Gastrocnemius medialis (tissue), 4 donors: ENCODE measurements around the gene PLCB2. TPM values are rescaled to one million over a fixed set of nuclear protein-coding genes. Genes with fewer than 3 reads are reported as not detected.
A peak's percentile ranks its signal among the peaks of the same experiment; 100 is the strongest.

Experiments
- ATAC-seq, 2 donors: fragments of 150-250 bp; one replicate each; pipeline ENCODE4 v1.9.1; 2016
- DNase-seq, 2 donors: peaks; one replicate each; pipeline ENCODE4 v3.0.0-alpha.2; 2019
- H3K27ac ChIP-seq, 4 donors: fragments of 200-600 bp; sonication (generic); 1 replicate in 1 of 4; 2 replicates in 3 of 4; pipeline ENCODE4 v1.5.1; 2016 to 2018; ENCODE audit warnings: mild to moderate bottlenecking in 2 of 4, moderate library complexity in 1 of 4
- H3K27me3 ChIP-seq, 3 donors: fragments of 200-600 bp; sonication (generic) in 2 of 3; 1 replicate in 1 of 3; 2 replicates in 2 of 3; pipeline versions ENCODE4 v1.5.1 to v1.6.0; 2016 to 2019; ENCODE audit warnings: mild to moderate bottlenecking in 1 of 3, moderate library complexity in 1 of 3
- H3K36me3 ChIP-seq, 2 donors: fragments of 200-600 bp; sonication (generic) in 1 of 2; one replicate each; pipeline ENCODE4 v1.5.1; 2017 to 2018
- H3K4me1 ChIP-seq, 2 donors: fragments of 200-600 bp; sonication (generic) in 1 of 2; one replicate each; pipeline ENCODE4 v1.5.1; 2016 to 2017; ENCODE audit warnings: mild to moderate bottlenecking in 2 of 2
- H3K4me3 ChIP-seq, 4 donors: fragments of 200-600 bp; sonication (generic) in 3 of 4; 1 replicate in 1 of 4; 2 replicates in 3 of 4; pipeline ENCODE4 v1.5.1; 2016 to 2019; ENCODE audit warnings: mild to moderate bottlenecking in 2 of 4
- H3K9me3 ChIP-seq, 3 donors: fragments of 200-600 bp; sonication (generic) in 2 of 3; 1 replicate in 1 of 3; 2 replicates in 2 of 3; pipeline ENCODE4 v1.5.1; 2016 to 2019
- POLR2A ChIP-seq, 2 donors: fragments of 450-650 bp; IDR thresholded peaks; one replicate each; pipeline ENCODE4 v1.6.1; 2017; ENCODE audit warnings: antibody characterized with exemption in 2 of 2, mild to moderate bottlenecking in 2 of 2, moderate library complexity in 2 of 2
- in situ Hi-C, 4 donors: fragments of 200-750 bp; cut with MboI; loops; one replicate each; pipeline versions ENCODE4 v1.15.0 to v1.8.0; 2017; ENCODE audit warnings: low sequenced_read_pairs in 4 of 4
- intact Hi-C: fragments of 100-400 bp; cut with DNase I; formaldehyde crosslinking; loops from one replicate; pipeline ENCODE4 v1.15.1; 2023; ENCODE audit warnings: low total_unique reads
- total RNA-seq, 4 donors: library from RNA; depleted of rRNA; stranded (reverse); fragments of >200 nt; gene quantifications; one replicate each; pipeline versions ENCODE4 v1.1.0 to v1.2.3, GENCODE V29; 2016
- TF ChIP-seq, protein P1 (sequence below), 5 experiments: fragments of 450-650 bp in 3 of 5; fragments of 200-600 bp in 2 of 5; sonication (generic) in 2 of 5; IDR thresholded peaks in 4 of 5; conservative IDR thresholded peaks in 1 of 5; 1 replicate in 4 of 5; 2 replicates in 1 of 5; pipeline ENCODE4 v1.5.1; 2016 to 2019; ENCODE audit warnings: antibody characterized with exemption in 5 of 5, mild to moderate bottlenecking in 3 of 5, moderate library complexity in 3 of 5

Gene PLCB2
- total RNA-seq, 4 donors from 2014 or later = 0.72 to 2.0 (median 1.4) TPM; not detected in 1

DNA sequence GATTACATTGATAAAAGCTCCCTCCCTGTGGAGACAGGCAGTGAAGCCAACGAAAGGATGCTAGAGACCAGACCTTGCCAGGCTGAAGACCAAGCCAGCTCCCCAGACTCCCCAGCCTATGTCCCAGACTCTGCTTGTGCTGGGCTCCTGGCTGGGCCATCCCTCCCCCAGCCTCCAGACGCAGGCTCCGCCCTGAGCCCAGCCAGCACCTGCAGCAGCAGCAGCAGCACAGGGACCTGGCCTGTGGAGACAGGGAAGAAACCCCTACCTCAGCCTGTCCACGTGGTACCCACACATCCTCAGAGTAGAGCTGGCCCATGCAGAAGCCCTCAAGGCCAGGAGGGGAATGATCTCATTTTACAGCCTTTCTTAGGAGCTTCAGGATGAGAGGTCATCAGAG is 38.1 kb downstream of the PLCB2 start:
- H3K4me1 ChIP-seq = no peaks in the 10 kb centered on the region
- H3K9me3 ChIP-seq = no peaks in the 10 kb centered on the region
- no peak overlapping the region for H3K4me3 ChIP-seq
- DNase-seq (no peak), ATAC-seq (no peak)
- TF ChIP-seq POLR2A (IDR thresholded peaks at IDR 0.05) = no peak
- TF ChIP-seq, protein P1, sequence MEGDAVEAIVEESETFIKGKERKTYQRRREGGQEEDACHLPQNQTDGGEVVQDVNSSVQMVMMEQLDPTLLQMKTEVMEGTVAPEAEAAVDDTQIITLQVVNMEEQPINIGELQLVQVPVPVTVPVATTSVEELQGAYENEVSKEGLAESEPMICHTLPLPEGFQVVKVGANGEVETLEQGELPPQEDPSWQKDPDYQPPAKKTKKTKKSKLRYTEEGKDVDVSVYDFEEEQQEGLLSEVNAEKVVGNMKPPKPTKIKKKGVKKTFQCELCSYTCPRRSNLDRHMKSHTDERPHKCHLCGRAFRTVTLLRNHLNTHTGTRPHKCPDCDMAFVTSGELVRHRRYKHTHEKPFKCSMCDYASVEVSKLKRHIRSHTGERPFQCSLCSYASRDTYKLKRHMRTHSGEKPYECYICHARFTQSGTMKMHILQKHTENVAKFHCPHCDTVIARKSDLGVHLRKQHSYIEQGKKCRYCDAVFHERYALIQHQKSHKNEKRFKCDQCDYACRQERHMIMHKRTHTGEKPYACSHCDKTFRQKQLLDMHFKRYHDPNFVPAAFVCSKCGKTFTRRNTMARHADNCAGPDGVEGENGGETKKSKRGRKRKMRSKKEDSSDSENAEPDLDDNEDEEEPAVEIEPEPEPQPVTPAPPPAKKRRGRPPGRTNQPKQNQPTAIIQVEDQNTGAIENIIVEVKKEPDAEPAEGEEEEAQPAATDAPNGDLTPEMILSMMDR (IDR thresholded peaks at IDR 0.05 in 4 of 5, conservative IDR thresholded peaks at IDR 0.05 in 1 of 5) = no peak
- no peaks in the 10 kb centered on the region for H3K36me3 ChIP-seq
- intact Hi-C loops = loop anchor here (10.0 kb wide), 1 partner anchor 485 kb away; the partner anchor contains the start of gene FSIP1
- H3K27me3 ChIP-seq = no peaks in the 10 kb centered on the region
- H3K27ac ChIP-seq = no peak overlapping the region
- in situ Hi-C loops = loop anchor here (5.0 to 10.0 kb wide), 6 partner anchors 47 to 227 kb away; no protein-coding TSS in a partner anchor

- H3K4me3 ChIP-seq = no peak overlapping the region
- DNase-seq (no peak), ATAC-seq (no peak)
- intact Hi-C loops (no loop called here), in situ Hi-C loops (no loop called here)
- no peaks in the 10 kb centered on the region for H3K36me3 ChIP-seq
- H3K27ac ChIP-seq = no peak overlapping the region
- TF ChIP-seq POLR2A (IDR thresholded peaks at IDR 0.05) = no peak
- TF ChIP-seq, protein P1 (IDR thresholded peaks at IDR 0.05 in 4 of 5, conservative IDR thresholded peaks at IDR 0.05 in 1 of 5) = no peak
- H3K4me1 ChIP-seq = peaks cover 0 to 8% of the 10 kb centered on the region in 2 donors
- H3K9me3 ChIP-seq = no peaks in the 10 kb centered on the region
- no peaks in the 10 kb centered on the region for H3K27me3 ChIP-seq
Observed at GRCh38 chr15:40267670-40268069, 40.1 kb downstream of the PLCB2 start.

DNA sequence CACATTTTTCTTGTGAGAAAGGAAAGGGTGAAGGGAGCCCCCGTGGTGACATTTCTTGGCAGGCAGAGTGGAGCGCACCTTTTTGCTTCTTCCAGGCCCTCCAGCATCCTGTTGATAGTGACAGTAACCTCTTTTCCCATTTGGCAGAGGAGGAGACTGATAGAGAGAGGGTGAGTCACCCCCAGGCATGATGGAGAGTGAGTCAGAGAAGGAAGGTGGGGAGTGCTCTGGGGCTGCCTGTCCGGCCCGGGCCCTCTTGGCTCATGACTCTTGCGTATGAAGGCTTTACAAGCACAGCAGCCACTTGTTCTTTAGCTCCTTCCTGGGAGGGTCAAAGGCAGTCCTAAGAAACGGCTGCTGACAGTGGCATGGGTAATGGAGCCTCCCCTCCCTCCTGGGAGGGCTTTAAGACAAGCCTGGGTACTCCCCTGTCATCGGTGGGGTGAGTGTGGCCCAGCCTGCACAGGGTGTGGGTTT is 40.9 kb downstream of the PLCB2 start:
- Histone ChIP-seq H3K4me3 (no peak overlapping the region), H3K27me3 (no peaks in the 10 kb centered on the region), H3K4me1 (peaks cover 0 to 8% of the 10 kb centered on the region in 2 donors), H3K27ac (no peak overlapping the region), H3K36me3 (no peaks in the 10 kb centered on the region), H3K9me3 (no peaks in the 10 kb centered on the region)
- TF ChIP-seq POLR2A (IDR thresholded peaks at IDR 0.05) = no peak
- TF ChIP-seq, protein P1 (IDR thresholded peaks at IDR 0.05 in 4 of 5, conservative IDR thresholded peaks at IDR 0.05 in 1 of 5) = no peak
- ATAC-seq (peak in 1 of 2 donors; percentile 68), DNase-seq (no peak)
- intact Hi-C loops = no loop called here
- in situ Hi-C loops = no loop called here

DNA sequence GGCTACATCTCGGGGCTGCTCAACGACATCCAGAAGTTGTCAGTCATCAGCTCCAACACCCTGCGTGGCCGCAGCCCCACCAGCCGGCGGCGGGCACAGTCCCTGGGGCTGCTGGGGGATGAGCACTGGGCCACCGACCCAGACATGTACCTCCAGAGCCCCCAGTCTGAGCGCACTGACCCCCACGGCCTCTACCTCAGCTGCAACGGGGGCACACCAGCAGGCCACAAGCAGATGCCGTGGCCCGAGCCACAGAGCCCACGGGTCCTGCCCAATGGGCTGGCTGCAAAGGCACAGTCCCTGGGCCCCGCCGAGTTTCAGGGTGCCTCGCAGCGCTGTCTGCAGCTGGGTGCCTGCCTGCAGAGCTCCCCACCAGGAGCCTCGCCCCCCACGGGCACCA is 41.9 kb downstream of the PLCB2 start:
- Histone ChIP-seq H3K36me3 (no peaks in the 10 kb centered on the region), H3K27ac (no peak overlapping the region), H3K4me1 (peaks cover 0 to 8% of the 10 kb centered on the region in 2 donors), H3K4me3 (no peak overlapping the region), H3K27me3 (no peaks in the 10 kb centered on the region), H3K9me3 (no peaks in the 10 kb centered on the region)
- no peak for DNase-seq
- in situ Hi-C loops (no loop called here), intact Hi-C loops (no loop called here)
- TF ChIP-seq, protein P1 (IDR thresholded peaks at IDR 0.05 in 4 of 5, conservative IDR thresholded peaks at IDR 0.05 in 1 of 5) = no peak
- no peak for TF ChIP-seq POLR2A (IDR thresholded peaks at IDR 0.05)
- no peak for ATAC-seq

GRCh38 chr15:40265355-40265754 is 42.4 kb downstream of the PLCB2 start:
- in situ Hi-C loops = no loop called here
- Histone ChIP-seq H3K4me1 (peaks cover 0 to 8% of the 10 kb centered on the region in 2 donors), H3K36me3 (no peaks in the 10 kb centered on the region), H3K27me3 (no peaks in the 10 kb centered on the region), H3K27ac (no peak overlapping the region), H3K4me3 (no peak overlapping the region), H3K9me3 (no peaks in the 10 kb centered on the region)
- no peak for ATAC-seq
- intact Hi-C loops = no loop called here
- no peak for DNase-seq
- TF ChIP-seq, protein P1 (IDR thresholded peaks at IDR 0.05 in 4 of 5, conservative IDR thresholded peaks at IDR 0.05 in 1 of 5) = no peak
- TF ChIP-seq POLR2A (IDR thresholded peaks at IDR 0.05) = no peak
